ENCODE results near the gene SMS. TPM values are rescaled to one million over a fixed set of nuclear protein-coding genes. Genes with fewer than 3 reads are reported as not detected.

The SMS gene
- total RNA-seq, 4 donors from 2014 or later = 32.4 to 95.4 (median 43.8) TPM

DNA sequence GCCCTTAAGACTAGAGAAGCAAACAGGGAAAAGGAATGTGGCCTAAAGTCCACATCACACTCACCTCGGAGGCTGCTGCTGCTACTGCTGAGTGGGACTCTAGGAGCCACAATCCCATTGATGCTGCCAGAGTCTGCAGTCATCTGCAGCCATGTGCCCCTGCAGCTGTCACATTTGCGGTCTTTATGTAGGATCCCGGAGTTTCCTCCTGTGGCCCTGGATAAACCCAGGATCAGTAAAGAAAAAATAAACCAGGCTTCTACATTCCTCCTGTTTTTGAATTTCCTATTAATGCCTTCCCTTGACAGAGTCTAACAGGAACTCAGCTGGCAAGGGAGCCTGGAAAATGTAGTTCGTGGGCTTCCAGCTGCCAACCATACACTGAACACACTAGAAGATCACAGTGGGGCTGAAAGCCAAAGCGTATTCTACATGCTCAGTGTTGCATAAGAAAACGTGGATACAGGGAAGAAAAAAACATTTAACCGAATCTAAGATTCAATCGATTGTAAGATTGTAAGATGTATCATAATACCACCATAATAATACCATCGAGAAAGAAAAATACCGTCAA, 81.3 kb downstream of the SMS start:
- H3K27me3 ChIP-seq = no peaks in the 10 kb centered on the region
- in situ Hi-C loops (cut with MboI; ENCODE audit: low pct_ligation_motif_present in 1 of 4, low pct_unique_long_range_greater_than_20kb in 1 of 4, low sequenced_read_pairs in 3 of 4) (no loop called here), intact Hi-C loops (cut with DNase I; ENCODE audit: low total_unique reads) (no loop called here)
- no peak for DNase-seq
- H3K4me3 ChIP-seq = no peak overlapping the region
- H3K4me1 ChIP-seq = no peaks in the 10 kb centered on the region
- no peak overlapping the region for H3K27ac ChIP-seq
- H3K36me3 ChIP-seq = no peaks in the 10 kb centered on the region
- 78 to 100% methylated on average over 2 to 10 of the region's 10 CpGs for WGBS, 2 donors (ENCODE audit: low coverage in 1 of 2)
- TF ChIP-seq POLR2A (IDR thresholded peaks at IDR 0.05) (no peak), EP300 (IDR thresholded peaks at IDR 0.05; ENCODE audit: low read depth) (no peak), POLR2AphosphoS5 (IDR thresholded peaks at IDR 0.05) (no peak)
- TF ChIP-seq, protein P1, sequence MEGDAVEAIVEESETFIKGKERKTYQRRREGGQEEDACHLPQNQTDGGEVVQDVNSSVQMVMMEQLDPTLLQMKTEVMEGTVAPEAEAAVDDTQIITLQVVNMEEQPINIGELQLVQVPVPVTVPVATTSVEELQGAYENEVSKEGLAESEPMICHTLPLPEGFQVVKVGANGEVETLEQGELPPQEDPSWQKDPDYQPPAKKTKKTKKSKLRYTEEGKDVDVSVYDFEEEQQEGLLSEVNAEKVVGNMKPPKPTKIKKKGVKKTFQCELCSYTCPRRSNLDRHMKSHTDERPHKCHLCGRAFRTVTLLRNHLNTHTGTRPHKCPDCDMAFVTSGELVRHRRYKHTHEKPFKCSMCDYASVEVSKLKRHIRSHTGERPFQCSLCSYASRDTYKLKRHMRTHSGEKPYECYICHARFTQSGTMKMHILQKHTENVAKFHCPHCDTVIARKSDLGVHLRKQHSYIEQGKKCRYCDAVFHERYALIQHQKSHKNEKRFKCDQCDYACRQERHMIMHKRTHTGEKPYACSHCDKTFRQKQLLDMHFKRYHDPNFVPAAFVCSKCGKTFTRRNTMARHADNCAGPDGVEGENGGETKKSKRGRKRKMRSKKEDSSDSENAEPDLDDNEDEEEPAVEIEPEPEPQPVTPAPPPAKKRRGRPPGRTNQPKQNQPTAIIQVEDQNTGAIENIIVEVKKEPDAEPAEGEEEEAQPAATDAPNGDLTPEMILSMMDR (IDR thresholded peaks at IDR 0.05) = no peak
- no peaks in the 10 kb centered on the region for H3K9me3 ChIP-seq

DNA sequence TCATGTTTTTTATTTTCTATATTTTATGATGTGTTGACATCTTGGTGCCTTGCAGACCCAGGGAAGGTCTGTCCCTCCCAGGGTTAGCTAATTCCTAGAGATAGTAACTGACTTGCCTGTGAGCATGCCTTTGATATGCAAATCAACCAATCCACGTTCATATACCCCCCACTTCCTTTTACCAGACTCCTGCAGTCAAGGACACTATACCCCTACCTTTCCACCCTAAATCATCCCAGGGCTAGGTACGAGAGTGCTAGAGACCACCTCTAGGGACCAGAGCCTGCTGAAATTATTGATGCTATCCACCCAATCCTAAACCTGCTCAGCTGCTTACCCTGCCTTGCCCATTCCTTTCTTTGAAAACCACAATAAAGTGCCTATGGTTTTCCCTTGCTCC, 84.1 kb downstream of the SMS start:
- no peak for DNase-seq
- Histone ChIP-seq H3K36me3 (no peaks in the 10 kb centered on the region), H3K4me3 (no peak overlapping the region), H3K4me1 (no peaks in the 10 kb centered on the region), H3K9me3 (no peaks in the 10 kb centered on the region), H3K27me3 (no peaks in the 10 kb centered on the region), H3K27ac (no peak overlapping the region)
- intact Hi-C loops (cut with DNase I; ENCODE audit: low total_unique reads) (no loop called here), in situ Hi-C loops (cut with MboI; ENCODE audit: low pct_ligation_motif_present in 1 of 4, low pct_unique_long_range_greater_than_20kb in 1 of 4, low sequenced_read_pairs in 3 of 4) (no loop called here)
- 49% methylated on average over 2 of the region's 2 CpGs; no CpG with 5 or more reads in 1 of the 2 donors for WGBS, 2 donors (ENCODE audit: low coverage in 1 of 2)
- TF ChIP-seq, protein P1 (IDR thresholded peaks at IDR 0.05) = no peak
- no peak for TF ChIP-seq POLR2A (IDR thresholded peaks at IDR 0.05)
- no peak for TF ChIP-seq POLR2AphosphoS5 (IDR thresholded peaks at IDR 0.05)
- no peak for TF ChIP-seq EP300 (IDR thresholded peaks at IDR 0.05; ENCODE audit: low read depth)

DNA sequence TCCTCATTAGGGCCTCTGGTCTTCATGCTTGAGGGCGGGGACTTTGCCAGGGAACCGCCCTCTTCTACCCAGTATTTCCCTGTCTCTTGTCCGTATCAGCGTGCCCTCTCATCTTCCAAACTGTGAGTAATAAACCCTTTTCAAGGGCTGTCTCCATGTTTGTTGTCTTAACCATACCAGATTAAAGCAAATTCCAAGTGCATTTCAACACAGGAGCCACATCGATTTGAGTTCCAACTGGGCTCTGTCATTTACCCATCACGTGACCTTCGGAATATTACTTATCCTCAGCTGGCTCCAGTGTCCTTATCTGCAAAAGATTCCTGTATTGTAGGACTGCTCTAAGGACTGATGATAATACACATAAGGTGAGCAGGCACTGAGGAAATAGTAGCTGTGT, 85.2 kb downstream of the SMS start:
- 83 to 92% methylated on average over 2 to 7 of the region's 7 CpGs for WGBS, 2 donors (ENCODE audit: low coverage in 1 of 2)
- no peaks in the 10 kb centered on the region for H3K9me3 ChIP-seq
- in situ Hi-C loops (cut with MboI; ENCODE audit: low pct_ligation_motif_present in 1 of 4, low pct_unique_long_range_greater_than_20kb in 1 of 4, low sequenced_read_pairs in 3 of 4) (no loop called here), intact Hi-C loops (cut with DNase I; ENCODE audit: low total_unique reads) (no loop called here)
- no peak overlapping the region for H3K4me3 ChIP-seq
- H3K4me1 ChIP-seq = no peaks in the 10 kb centered on the region
- H3K27ac ChIP-seq = no peak overlapping the region
- no peak for DNase-seq
- H3K36me3 ChIP-seq = no peaks in the 10 kb centered on the region
- H3K27me3 ChIP-seq = no peaks in the 10 kb centered on the region
- no peak for TF ChIP-seq POLR2AphosphoS5 (IDR thresholded peaks at IDR 0.05)

DNA sequence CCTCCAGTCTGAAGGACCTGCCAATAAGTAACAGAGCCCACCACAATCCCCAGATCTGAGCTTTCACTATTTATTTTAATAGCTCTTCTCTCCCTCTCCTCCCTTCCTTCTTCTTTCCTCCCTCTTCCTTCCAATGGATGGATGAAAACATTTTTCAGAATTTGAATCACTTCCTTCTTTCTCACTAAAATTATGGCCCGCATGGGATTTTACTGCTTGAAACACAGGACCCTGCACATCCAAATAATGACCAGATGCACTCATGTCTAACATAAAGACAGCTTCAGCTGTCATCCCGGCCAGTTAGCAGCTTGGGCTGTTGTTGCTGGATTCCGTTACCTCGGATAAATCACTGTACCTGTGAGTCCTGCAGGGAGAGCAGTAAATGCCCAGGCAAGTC, 86.2 kb downstream of the SMS start:
- no peak overlapping the region for H3K4me3 ChIP-seq
- no peaks in the 10 kb centered on the region for H3K27me3 ChIP-seq
- TF ChIP-seq EP300 (IDR thresholded peaks at IDR 0.05; ENCODE audit: low read depth) (no peak), POLR2AphosphoS5 (IDR thresholded peaks at IDR 0.05) (no peak), POLR2A (IDR thresholded peaks at IDR 0.05) (no peak)
- TF ChIP-seq, protein P1 (IDR thresholded peaks at IDR 0.05) = no peak
- H3K27ac ChIP-seq = no peak overlapping the region
- WGBS, 2 donors (ENCODE audit: low coverage in 1 of 2) = 86% methylated on average over 4 of the region's 4 CpGs; no CpG with 5 or more reads in 1 of the 2 donors
- no peak for DNase-seq
- H3K36me3 ChIP-seq = no peaks in the 10 kb centered on the region
- in situ Hi-C loops (cut with MboI; ENCODE audit: low pct_ligation_motif_present in 1 of 4, low pct_unique_long_range_greater_than_20kb in 1 of 4, low sequenced_read_pairs in 3 of 4) = no loop called here
- no peaks in the 10 kb centered on the region for H3K4me1 ChIP-seq
- intact Hi-C loops (cut with DNase I; ENCODE audit: low total_unique reads) = no loop called here
- no peaks in the 10 kb centered on the region for H3K9me3 ChIP-seq

DNA sequence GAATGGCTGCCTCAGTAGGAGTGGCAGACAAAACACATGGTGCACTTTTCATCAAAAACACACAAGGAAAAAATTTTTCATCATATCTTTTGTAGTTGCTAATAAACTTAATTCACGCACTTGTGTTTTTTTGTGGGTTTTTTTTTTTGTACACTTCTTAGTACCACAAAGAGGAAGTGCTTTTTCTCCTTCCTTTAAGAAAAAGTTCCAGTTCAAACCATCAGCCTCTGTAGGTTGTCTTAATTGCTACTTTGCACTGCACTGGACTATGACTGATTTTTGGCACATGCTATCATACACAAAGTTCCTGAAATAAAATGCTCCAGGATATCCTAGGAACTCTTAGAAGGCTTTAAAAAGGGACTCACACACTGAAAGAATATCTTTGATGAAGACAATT, 91.6 kb downstream of the SMS start, which contains the start of gene PHEX:
Gene PHEX, plus strand, starts transcription at position 242 of the 400 bp plus-strand sequence. CDS start 681 bp downstream, outside the sequence.
- in situ Hi-C loops (cut with MboI; ENCODE audit: low pct_ligation_motif_present in 1 of 4, low pct_unique_long_range_greater_than_20kb in 1 of 4, low sequenced_read_pairs in 3 of 4) = no loop called here
- TF ChIP-seq POLR2A (IDR thresholded peaks at IDR 0.05) (no peak), EP300 (IDR thresholded peaks at IDR 0.05; ENCODE audit: low read depth) (no peak), POLR2AphosphoS5 (IDR thresholded peaks at IDR 0.05) (no peak)
- TF ChIP-seq, protein P1 (IDR thresholded peaks at IDR 0.05) = no peak
- Histone ChIP-seq H3K36me3 (no peaks in the 10 kb centered on the region), H3K27ac (no peak within 1 kb of the TSS), H3K4me1 (no peaks in the 10 kb centered on the region), H3K9me3 (no peaks in the 10 kb centered on the region), H3K27me3 (no peaks in the 10 kb centered on the region), H3K4me3 (no peak within 1 kb of the TSS)
- intact Hi-C loops (cut with DNase I; ENCODE audit: low total_unique reads) = no loop called here
- DNase-seq = no peak
- 60 to 81% methylated on average over 1 of the region's 1 CpG for WGBS, 2 donors (ENCODE audit: low coverage in 1 of 2)

Data from transverse colon (tissue), 4 donors.